ENCODE measurements around the gene PLAU.
"Not testable (repeated sequence)": the region's sequence is repeated elsewhere in the genome, so short reads cannot be mapped to it uniquely, and the experiment has no call there.

Gene PLAU

DNA sequence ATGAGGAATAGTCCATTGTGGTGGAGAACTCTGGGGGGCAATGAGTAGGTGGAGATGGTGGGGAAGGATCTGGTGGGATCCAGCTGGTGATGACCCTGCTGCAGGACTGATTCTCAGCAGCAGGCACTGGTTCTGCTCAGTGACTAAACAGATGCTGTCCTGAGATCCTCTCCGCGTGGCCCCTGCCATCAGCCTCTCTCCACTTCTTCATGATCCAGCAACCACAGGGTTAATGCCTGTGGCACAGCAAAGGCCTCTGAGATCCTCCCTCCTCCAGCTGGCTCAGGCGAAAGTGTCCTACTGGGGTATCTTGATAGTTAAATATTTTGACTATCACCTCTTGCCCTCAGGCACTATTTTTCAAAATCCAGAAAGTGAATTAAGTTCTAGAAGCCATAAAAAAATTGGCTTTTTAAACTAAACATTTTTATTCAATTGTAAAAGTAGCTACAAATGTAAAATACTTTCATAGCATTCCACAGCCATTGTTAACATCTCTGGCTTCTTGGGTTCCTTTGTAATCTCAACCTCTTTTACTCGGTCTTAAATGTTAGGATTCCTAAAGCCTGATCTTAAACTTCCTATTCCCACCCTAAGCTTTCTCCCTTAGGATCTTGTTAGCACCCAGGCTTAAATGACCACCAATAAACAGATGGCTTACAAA is 13.1 kb downstream of the PLAU start:
- TF ChIP-seq, protein P1, sequence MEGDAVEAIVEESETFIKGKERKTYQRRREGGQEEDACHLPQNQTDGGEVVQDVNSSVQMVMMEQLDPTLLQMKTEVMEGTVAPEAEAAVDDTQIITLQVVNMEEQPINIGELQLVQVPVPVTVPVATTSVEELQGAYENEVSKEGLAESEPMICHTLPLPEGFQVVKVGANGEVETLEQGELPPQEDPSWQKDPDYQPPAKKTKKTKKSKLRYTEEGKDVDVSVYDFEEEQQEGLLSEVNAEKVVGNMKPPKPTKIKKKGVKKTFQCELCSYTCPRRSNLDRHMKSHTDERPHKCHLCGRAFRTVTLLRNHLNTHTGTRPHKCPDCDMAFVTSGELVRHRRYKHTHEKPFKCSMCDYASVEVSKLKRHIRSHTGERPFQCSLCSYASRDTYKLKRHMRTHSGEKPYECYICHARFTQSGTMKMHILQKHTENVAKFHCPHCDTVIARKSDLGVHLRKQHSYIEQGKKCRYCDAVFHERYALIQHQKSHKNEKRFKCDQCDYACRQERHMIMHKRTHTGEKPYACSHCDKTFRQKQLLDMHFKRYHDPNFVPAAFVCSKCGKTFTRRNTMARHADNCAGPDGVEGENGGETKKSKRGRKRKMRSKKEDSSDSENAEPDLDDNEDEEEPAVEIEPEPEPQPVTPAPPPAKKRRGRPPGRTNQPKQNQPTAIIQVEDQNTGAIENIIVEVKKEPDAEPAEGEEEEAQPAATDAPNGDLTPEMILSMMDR (IDR thresholded peaks at IDR 0.05; ENCODE audit: low read length, missing control alignments), result no peak
- DNase-seq (ENCODE audit: low read depth), result no peak
- H3K4me3 ChIP-seq (replicated peaks; ENCODE audit: low read depth, low read length), result no peak overlapping the region

DNA sequence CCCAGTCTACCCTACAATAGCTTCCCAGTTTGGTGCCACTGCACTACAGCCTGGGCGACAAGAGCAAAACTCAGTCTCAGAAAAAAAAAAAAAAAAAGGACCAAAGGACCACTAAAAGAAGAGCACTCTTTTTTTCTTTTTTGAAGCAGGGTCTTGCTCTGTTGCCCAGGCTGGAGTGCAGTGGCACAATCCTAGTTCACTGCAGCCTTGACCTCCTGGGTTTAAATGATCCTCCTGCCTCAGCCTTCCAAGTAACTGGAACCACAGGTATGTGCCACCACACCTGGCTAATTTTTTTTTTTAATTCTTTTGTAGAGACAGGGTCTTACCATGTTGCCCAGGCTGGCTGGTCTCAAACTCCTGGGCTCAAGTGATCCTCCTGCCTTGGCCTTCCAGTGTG is 14.0 kb downstream of the PLAU start:
- no peak overlapping the region for H3K4me3 ChIP-seq (replicated peaks; ENCODE audit: low read depth, low read length)
- TF ChIP-seq, protein P1 (IDR thresholded peaks at IDR 0.05; ENCODE audit: low read length, missing control alignments), result no peak
- no peak for DNase-seq (ENCODE audit: low read depth)

DNA sequence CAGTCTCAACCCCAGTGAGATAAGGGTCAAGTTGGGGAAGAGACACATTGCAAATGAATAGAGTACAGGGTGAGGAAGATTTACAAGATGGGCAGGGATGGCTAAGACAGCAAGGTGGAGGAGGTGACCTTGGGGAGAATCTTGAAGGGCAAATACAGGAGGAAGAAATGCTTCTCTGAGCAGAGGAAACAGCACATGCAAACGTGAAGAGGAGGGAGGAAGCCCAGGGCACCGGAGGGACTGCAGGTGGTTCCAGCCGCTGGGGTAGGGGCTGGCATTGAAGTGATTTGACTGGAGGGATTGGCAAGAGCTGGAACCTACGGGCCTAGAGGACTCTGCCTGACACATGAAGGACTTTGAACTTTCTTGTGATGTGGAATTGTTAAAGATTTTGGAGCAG is 14.6 kb downstream of the PLAU start:
- DNase-seq (ENCODE audit: low read depth), result no peak
- TF ChIP-seq, protein P1 (IDR thresholded peaks at IDR 0.05; ENCODE audit: low read length, missing control alignments), result no peak
- no peak overlapping the region for H3K4me3 ChIP-seq (replicated peaks; ENCODE audit: low read depth, low read length)

DNA sequence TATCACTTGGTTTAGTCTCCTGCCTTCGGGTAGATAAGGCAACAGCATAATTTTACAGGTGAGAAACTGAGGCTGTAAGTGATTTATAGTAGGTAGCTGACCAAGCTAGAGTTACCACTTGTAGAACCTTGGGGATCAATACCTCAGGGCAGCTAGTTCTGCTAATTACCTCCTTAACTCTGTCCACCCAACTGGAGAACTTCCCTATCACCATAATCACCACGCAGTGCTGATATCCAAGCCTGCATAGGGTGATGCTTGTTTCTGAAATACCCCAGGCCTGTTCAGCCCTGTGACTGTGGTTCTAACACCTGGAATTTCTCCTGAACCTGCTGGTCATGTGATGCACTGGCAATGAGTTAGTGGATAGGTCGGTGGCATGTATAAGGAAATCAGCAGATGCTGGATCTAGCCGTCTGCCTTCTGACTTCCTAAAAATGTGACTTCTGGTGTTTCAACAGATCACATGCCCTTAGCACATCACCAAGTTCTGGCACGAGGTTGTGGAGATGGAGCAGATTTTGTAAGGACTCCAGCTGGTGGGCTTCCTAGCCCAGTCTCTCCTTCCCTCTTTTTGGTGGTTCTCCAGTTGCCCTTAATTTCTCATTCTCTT is 15.3 kb downstream of the PLAU start:
- TF ChIP-seq, protein P1 (IDR thresholded peaks at IDR 0.05; ENCODE audit: low read length, missing control alignments), result no peak
- no peak overlapping the region for H3K4me3 ChIP-seq (replicated peaks; ENCODE audit: low read depth, low read length)
- DNase-seq (ENCODE audit: low read depth), result no peak

DNA sequence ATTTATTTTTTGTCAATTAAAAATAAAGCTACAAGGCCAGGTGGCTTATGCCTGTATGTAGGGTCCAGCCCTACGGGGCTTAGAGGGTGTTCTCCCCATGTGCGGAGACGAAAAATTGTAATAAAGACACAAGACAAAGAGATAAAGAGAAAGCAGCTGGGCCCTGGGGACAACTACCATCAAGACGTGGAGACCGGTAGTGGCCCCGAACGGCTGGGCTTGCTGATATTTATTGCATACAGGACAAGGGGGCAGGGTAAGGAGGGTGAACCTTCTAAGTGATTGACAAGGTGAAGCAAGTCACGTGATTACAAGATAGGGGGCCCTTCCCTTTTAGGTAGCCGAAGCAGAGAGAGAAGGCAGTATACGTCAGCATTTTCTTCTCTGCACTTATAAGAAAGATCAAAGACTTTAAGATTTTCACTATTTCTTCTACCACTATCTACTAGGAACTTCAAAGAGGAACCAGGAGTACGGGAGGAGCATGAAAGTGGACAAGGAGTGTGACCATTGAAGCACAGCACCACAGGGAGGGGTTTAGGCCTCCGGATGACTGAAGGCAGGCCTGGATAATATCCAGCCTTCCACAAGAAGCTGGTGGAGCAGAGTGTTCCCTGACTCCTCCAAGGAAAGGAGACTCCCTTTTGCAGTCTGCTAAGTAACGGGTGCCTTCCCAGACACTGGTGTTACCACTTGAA is 19.8 kb downstream of the PLAU start:
- not testable (repeated sequence) for H3K4me3 ChIP-seq (replicated peaks; ENCODE audit: low read depth, low read length); DNase-seq (ENCODE audit: low read depth)

DNA sequence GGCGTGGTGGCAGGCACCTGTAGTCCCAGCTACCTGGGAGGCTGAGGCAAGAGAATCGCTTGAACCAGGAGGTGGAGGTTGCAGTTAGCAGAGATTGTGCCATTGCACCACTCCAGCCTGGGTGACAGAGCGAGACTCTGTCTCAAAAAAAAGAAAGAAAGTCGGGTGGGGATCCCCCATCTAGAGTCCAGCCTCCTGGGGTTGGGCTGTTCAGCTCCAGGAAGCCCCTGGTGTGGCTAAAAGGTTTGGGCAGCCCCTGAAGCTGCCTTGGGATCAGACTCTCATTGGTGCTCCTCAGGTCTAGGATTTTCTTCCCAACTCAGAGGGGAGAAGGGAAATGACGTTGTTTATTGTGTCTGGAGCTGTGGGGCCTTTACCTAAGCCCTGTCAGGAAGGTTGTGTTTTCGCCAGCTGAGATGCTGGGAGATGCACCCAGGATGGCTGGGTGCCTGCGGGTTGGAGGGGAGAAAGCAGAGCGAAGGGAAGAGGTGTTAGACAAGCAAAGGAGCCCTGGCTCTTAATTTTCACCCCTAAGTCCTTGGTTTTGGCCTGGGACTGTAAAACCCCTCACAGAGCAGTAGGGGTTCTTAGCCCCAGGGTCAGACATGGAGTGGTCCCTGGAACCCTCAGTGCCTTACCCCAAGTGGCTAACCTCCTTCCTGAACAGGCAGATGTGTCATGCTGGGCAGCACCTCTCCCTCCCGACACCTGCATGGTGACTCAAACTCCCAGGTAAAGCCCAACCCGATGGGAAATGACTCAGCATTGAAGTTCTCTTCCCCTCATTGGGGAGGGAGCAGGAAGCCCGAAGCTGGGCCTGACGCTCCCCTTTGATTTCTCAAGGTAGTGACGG is 21.1 kb downstream of the PLAU start:
- no peak overlapping the region for H3K4me3 ChIP-seq (replicated peaks; ENCODE audit: low read depth, low read length)
- TF ChIP-seq, protein P1 (IDR thresholded peaks at IDR 0.05; ENCODE audit: low read length, missing control alignments), result no peak
- no peak for DNase-seq (ENCODE audit: low read depth)

DNA sequence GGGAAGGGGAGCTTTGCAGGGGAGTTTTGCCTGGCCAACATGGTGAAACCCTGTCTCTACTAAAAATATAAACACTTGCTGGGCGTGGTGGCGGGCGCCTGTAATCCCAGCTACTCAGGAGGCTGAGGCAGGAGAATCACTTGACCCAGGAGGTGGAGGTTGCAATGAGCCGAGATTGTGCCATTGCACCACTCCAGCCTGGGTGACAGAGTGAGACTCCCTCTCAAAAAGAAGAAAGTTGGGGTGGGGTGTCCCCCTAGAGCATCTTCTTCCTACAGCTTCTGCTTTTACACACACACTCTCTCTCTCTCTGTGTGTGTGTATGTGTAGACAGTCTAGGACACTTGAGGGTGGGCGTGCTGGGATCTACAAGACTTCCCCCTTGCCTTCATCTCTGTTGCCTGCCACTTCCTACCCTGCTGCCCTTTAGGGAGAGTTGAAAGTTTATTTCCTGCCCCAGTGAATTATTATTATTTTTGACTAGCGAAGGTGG is 21.7 kb downstream of the PLAU start:
- no peak for DNase-seq (ENCODE audit: low read depth)
- no peak overlapping the region for H3K4me3 ChIP-seq (replicated peaks; ENCODE audit: low read depth, low read length)
- TF ChIP-seq, protein P1 (IDR thresholded peaks at IDR 0.05; ENCODE audit: low read length, missing control alignments), result no peak

All from fibroblast of pulmonary artery (primary cell).